ENCODE data around the gene TMEM89.

The TMEM89 gene, protein sequence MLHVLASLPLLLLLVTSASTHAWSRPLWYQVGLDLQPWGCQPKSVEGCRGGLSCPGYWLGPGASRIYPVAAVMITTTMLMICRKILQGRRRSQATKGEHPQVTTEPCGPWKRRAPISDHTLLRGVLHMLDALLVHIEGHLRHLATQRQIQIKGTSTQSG

DNA sequence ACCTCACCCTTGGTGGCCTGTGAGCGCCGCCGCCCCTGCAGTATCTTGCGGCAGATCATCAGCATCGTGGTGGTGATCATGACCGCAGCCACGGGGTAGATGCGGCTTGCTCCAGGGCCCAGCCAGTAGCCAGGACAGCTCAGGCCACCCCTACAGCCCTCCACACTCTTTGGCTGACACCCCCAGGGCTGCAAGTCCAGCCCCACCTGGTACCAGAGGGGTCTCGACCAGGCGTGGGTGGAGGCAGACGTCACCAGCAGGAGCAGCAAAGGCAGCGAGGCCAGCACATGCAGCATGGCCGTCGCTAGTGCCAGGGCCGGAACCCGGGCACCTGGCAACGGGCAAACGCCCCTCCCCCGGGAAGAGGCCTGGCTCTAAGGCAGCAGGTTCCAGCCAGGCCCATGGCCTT is at the start of gene TMEM89:
TMEM89 (minus strand) TSS at position 309 of the 409 bp plus-strand sequence; CDS start at position 296, 13 bp downstream.
- no peak for DNase-seq (ENCODE audit: low read depth in 2 of 2)

DNA sequence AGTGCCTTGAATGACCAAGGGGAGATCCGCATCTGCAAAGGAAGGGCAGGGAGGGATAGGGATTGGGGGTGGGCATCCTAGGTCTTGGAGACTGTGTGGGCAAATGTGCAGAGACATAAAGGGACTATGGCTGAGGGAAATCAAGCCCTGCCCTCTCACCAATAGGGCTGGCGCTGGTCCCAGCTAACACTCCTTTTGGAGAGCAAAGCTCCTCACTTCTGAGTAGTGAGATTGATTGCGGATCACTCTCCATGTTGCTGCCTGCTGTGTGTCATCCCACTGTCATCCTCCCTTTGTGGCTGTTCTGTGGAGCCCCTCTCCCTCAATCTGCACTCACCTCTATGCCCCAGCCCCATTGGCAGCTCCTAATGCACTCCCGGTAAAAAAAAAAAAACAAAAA is 43.4 kb upstream of the TMEM89 start:
- no peak for DNase-seq (ENCODE audit: low read depth in 2 of 2)

GRCh38 chr3:48664313-48664644 is 42.7 kb upstream of the TMEM89 start:
- no peak for DNase-seq (ENCODE audit: low read depth in 2 of 2)

DNA sequence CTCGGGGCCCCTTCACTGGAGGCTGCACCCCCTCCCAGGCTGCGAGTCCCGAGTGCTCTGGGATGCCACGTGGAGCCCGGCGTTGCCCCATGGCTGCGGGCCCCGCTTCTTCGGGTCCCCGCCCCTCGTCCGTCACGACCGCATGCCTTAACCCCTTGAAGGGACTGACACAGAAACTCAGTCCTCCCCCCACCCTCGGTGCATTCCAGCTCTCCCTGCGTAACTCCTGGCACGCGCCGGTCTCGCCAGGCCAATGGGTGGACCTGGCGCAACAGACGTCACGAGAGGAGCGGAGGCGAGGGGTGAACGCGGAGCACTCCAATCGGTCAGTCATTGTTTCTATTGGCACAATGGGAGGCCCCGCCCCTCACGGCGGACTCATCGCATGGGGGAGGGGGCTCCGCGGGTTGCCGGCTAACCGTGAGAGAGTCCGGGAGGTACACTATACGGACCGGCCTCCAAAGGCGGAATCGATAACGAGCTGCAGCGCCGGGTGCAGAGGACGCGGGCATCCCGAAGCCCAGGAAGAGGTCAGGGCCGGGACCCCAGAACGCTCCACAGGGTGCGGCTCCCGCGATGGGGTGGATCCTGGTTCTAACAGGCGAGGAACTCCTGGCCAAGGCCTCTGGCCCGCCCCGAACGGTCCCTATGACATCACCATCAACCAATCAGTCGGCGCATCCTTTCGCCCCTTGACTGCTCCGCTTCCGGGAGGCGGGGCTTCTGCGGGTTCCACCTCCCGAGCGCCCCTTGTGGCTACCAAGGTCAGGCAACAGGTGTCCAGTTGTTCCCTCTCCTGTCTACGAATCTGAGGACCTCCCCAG is 42.1 kb upstream of the TMEM89 start:
- peak; percentile 92 for DNase-seq (ENCODE audit: low read depth in 2 of 2)

GRCh38 chr3:48662753-48663488 is 41.4 kb upstream of the TMEM89 start, which contains the start of gene CELSR3:
Gene CELSR3 (minus strand): TSS chr3:48662886. CDS start chr3:48662634, 252 bp downstream.
- peak in 1 of 2 donors; percentile 64 for DNase-seq (ENCODE audit: low read depth in 2 of 2)

GRCh38 chr3:48662145-48662752 is 40.7 kb upstream of the TMEM89 start:
- no peak for DNase-seq (ENCODE audit: low read depth in 2 of 2)

DNA sequence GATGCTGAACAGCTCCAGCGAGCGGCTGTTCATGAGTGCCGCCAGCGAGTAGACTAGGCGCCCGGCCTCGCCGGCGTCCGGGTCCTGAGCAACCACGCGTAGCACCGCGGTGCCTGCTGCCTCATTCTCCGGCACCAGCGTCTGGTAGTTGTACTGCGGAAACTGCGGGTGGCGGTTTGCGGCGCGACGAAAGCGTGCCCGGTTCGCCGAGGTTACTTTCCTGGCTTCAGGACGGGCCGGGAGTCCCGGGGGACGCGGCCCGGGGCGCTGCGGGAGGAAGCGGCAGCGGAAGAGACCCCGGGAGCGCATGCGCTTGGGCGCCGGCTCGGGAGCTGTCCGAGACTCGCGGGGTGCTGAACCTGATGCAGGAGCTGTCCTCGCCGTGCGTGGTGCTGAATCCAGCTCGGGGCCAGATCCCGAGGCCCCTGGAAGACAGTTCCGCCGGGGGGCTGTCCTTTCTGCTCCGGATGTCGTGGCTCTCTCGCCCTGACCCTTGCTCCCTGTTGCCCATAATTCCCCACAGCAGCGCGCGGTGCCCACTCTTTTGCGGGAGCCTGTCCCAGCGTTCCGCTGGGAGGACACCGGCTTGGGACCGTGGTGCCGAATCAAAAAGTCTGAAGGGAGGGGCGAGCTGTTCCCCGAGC is 40.1 kb upstream of the TMEM89 start:
- DNase-seq (ENCODE audit: low read depth in 2 of 2) = peak in 1 of 2 donors; percentile 60

GRCh38 chr3:48660800-48661400 is 39.3 kb upstream of the TMEM89 start:
- no peak for DNase-seq (ENCODE audit: low read depth in 2 of 2)

GRCh38 chr3:48656841-48657281 is 35.3 kb upstream of the TMEM89 start:
- peak in 1 of 2 donors; percentile 17 for DNase-seq (ENCODE audit: low read depth in 2 of 2)

- DNase-seq (ENCODE audit: low read depth in 2 of 2) = peak; percentile 82 to 85
Observed at GRCh38 chr3:48656061-48656840, 34.7 kb upstream of the TMEM89 start.

- DNase-seq (ENCODE audit: low read depth in 2 of 2) = peak; percentile 45 to 51
Observed at GRCh38 chr3:48655606-48656005, 34.0 kb upstream of the TMEM89 start.

GRCh38 chr3:48655063-48655462 is 33.5 kb upstream of the TMEM89 start:
- DNase-seq (ENCODE audit: low read depth in 2 of 2) = no peak

- no peak for DNase-seq (ENCODE audit: low read depth in 2 of 2)
Observed at GRCh38 chr3:48652923-48653715, 31.6 kb upstream of the TMEM89 start.

DNA sequence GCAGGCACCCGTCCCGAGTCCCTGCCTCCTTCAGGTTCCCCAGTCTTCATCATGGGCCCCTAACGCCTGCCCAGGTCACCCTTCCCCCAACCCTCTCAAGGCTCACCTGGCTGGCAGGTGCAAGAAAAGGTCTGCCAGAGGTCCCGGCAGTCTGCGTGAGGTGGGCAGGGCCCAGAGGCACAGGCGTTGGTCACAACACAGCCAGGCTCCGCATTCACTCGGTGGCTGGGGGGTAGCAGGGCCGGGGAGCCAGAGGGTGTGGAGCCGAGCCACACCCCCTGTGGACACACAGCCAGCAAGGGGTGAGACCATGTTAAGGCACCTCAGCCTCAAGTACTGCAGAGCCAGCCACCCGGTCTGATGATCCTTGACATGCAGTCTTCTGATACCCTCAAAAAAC is 30.2 kb upstream of the TMEM89 start:
- DNase-seq (ENCODE audit: low read depth in 2 of 2) = no peak

DNA sequence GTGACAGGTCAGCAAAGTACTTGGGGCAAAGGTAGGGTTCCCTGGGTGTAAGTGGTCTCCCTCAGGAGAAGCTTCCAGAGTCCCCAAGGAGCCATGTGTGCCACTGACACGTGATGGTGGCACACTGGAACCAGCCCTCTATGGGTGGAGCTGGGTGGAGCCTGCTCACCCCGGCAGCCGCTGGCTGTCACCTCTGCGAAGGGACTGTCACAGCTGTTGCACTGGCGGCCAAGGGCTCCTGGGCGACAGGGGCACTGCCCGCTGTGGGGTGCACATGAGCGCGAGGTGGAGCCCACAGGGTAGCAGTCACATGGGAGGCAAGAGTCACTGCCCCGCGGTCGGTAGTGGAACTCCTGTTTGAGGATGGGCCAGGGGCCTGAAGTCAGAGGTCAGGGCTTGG is 29.2 kb upstream of the TMEM89 start:
- no peak for DNase-seq (ENCODE audit: low read depth in 2 of 2)

- DNase-seq (ENCODE audit: low read depth in 2 of 2) = no peak
Observed at GRCh38 chr3:48648188-48648850, 26.8 kb upstream of the TMEM89 start.

DNA sequence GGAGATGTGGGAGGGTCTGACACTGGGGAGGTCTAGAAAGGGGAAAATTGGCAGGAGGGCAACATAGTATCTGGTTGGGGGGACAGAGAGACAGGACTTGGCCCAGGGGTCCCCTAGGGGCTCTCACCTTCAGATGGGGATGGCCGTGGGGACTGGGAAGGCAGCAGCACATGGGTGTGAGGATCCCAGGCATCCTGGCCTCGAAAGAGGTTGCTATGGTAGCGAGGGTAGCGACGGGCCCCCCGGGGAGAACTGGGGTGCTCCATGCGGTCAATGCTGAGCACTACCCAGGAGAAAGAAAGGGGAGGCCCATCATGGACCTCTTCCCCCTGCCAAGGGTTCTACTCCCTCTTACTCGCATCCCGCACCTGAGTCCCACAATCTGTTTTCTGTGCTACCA is 26.1 kb upstream of the TMEM89 start:
- DNase-seq (ENCODE audit: low read depth in 2 of 2) = no peak

DNA sequence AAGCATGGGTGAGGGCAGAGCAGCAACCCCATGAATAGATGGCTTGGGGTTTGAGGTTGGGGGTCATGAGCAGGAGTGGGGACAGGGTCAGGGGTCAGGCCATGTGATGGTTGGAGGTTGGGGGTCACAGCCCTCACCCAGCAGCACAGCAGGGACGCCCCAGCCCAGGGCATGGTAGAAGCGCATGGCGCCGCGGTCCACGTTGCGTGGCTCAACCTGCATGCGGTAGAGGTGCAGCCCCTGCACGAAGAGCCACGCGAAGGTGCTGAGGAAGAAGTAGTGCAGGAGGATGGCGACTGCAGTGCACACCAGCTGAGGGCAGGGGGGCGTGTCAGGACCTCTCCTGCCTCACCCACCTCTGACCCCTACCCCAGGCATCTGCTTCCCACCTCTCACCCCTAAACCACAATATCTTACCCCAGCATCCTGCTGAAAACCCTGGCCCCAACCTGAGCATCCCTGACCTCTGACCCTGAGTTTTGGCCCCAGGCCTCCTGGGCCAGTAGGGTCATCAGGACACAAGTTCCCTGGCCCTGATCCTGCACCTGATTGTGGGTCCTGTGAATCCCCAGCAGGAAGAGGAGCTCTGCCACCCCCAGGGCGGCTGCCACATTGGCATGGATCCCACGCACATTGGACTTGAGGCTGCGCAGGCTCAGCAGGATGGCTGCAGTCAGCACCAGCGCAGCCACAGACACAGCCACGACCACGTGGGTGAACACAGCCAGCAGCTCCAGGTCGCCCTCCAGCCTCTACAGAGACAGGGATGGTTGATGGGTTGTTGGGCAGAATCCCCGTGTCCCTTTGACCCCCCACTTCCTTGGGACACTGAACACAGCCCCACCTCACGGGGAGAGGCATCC is 23.6 kb upstream of the TMEM89 start:
- DNase-seq (ENCODE audit: low read depth in 2 of 2) = no peak
